ENCODE data around the gene GFM1. TPM values are rescaled to one million over a fixed set of nuclear protein-coding genes. Genes with fewer than 3 reads are reported as not detected.
"Not testable (repeated sequence)": the region's sequence is repeated elsewhere in the genome, so short reads cannot be mapped to it uniquely, and the experiment has no call there.

Gene GFM1
- total RNA-seq, 4 donors from 2014 or later: 23.8 to 59.7 (median 47.2) TPM

- 85 to 88% methylated on average over 5 of the region's 5 CpGs for WGBS, 2 donors
- TF ChIP-seq, protein P1, sequence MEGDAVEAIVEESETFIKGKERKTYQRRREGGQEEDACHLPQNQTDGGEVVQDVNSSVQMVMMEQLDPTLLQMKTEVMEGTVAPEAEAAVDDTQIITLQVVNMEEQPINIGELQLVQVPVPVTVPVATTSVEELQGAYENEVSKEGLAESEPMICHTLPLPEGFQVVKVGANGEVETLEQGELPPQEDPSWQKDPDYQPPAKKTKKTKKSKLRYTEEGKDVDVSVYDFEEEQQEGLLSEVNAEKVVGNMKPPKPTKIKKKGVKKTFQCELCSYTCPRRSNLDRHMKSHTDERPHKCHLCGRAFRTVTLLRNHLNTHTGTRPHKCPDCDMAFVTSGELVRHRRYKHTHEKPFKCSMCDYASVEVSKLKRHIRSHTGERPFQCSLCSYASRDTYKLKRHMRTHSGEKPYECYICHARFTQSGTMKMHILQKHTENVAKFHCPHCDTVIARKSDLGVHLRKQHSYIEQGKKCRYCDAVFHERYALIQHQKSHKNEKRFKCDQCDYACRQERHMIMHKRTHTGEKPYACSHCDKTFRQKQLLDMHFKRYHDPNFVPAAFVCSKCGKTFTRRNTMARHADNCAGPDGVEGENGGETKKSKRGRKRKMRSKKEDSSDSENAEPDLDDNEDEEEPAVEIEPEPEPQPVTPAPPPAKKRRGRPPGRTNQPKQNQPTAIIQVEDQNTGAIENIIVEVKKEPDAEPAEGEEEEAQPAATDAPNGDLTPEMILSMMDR (IDR thresholded peaks at IDR 0.05): no peak
- no peak for TF ChIP-seq POLR2A (IDR thresholded peaks at IDR 0.05)
- Histone ChIP-seq H3K4me1 (no peaks in the 10 kb centered on the region), H3K27ac (no peak overlapping the region), H3K9me3 (no peaks in the 10 kb centered on the region), H3K36me3 (peaks cover 0 to 67% (median 0%) of the 10 kb centered on the region in 3 donors), H3K4me3 (no peak overlapping the region), H3K27me3 (no peaks in the 10 kb centered on the region)
- no peak for DNase-seq
- intact Hi-C loops (cut with DNase I): no loop called here
Observed at GRCh38 chr3:158683230-158683962, 39.1 kb downstream of the GFM1 start.

GRCh38 chr3:158685159-158685558, 40.8 kb downstream of the GFM1 start:
- intact Hi-C loops (cut with DNase I): no loop called here
- WGBS, 2 donors: 71 to 78% methylated on average over 2 of the region's 2 CpGs
- no peaks in the 10 kb centered on the region for H3K27me3 ChIP-seq
- H3K4me1 ChIP-seq: no peaks in the 10 kb centered on the region
- TF ChIP-seq, protein P1 (IDR thresholded peaks at IDR 0.05): no peak
- TF ChIP-seq POLR2A (IDR thresholded peaks at IDR 0.05): no peak
- no peak overlapping the region for H3K4me3 ChIP-seq
- no peaks in the 10 kb centered on the region for H3K9me3 ChIP-seq
- no peak for DNase-seq
- H3K36me3 ChIP-seq: peaks cover 0 to 64% (median 0%) of the 10 kb centered on the region in 3 donors
- H3K27ac ChIP-seq: no peak overlapping the region

DNA sequence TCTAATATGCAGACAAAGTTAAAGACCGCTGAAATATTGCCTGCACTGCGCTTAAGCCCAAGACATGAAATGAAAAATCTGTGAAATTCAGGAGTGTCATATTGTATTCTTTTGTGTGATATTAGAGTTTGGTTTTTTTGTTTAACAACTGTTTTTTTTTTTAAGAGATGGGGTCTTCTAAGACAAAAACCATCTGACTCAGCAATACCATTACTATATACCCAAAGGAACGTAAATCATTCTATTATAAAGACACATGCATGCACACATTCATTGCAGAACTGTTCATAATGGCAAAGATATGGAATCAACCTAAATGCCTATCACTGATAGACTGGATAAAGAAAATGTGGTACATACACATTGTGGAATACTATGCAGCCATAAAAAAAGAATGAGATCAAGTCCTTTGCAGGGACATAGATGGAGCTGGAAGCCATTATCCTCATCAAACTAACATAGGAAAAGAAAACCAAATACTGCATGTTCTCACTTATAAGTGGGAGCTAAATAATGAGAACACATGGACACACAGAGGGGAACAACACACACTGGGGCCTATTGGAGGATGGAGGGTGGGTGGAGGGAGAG, 49.6 kb downstream of the GFM1 start:
- H3K27me3 ChIP-seq; intact Hi-C loops (cut with DNase I); H3K9me3 ChIP-seq; H3K4me3 ChIP-seq; H3K4me1 ChIP-seq; DNase-seq; H3K27ac ChIP-seq: not testable (repeated sequence)
- 31 to 73% methylated on average over 3 of the region's 3 CpGs for WGBS, 2 donors
- peaks cover 0 to 58% (median 0%) of the 10 kb centered on the region in 3 donors for H3K36me3 ChIP-seq

DNA sequence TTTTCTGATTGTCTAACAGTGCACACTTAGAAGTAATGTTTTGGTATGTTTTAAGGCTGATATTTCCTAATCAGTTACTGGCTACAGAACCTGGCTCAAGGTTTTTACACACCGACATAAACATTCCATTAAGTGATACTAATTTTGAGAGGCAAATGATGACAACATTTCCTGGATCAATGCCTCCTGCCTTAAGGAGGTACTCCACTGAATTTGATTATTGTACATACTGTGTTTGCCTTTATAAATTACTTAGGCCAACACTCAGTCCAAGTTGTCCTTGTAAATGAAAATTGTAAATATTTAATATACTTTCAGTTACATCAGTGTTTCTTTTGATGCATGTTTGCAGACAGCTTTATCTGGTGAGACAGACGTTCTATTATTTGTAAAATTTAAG, 52.3 kb downstream of the GFM1 start:
- Histone ChIP-seq H3K4me1 (peaks cover 0 to 21% (median 5%) of the 10 kb centered on the region in 3 donors), H3K4me3 (no peak overlapping the region), H3K9me3 (no peaks in the 10 kb centered on the region), H3K27me3 (no peaks in the 10 kb centered on the region), H3K27ac (no peak overlapping the region), H3K36me3 (peaks cover 0 to 40% (median 0%) of the 10 kb centered on the region in 3 donors)
- TF ChIP-seq, protein P1 (IDR thresholded peaks at IDR 0.05): no peak
- TF ChIP-seq POLR2A (IDR thresholded peaks at IDR 0.05): no peak
- intact Hi-C loops (cut with DNase I): no loop called here
- WGBS, 2 donors: 46 to 55% methylated on average over 2 of the region's 2 CpGs
- no peak for DNase-seq

GRCh38 chr3:158700559-158700958, 56.2 kb downstream of the GFM1 start:
- Histone ChIP-seq H3K4me1 (peaks cover 0 to 22% (median 5%) of the 10 kb centered on the region in 3 donors), H3K27ac (peak overlapping the region in 2 of 4 donors; percentile 2 to 24), H3K4me3 (no peak overlapping the region), H3K36me3 (peaks cover 0 to 19% (median 0%) of the 10 kb centered on the region in 3 donors), H3K27me3 (no peaks in the 10 kb centered on the region), H3K9me3 (no peaks in the 10 kb centered on the region)
- no peak for TF ChIP-seq POLR2A (IDR thresholded peaks at IDR 0.05)
- TF ChIP-seq, protein P1 (IDR thresholded peaks at IDR 0.05): no peak
- no peak for DNase-seq
- intact Hi-C loops (cut with DNase I): no loop called here

Data from esophagus squamous epithelium (tissue), 5 donors.